Ishikawa (cell line): ENCODE results near the gene COL20A1.

Source experiments
- CEBPB ChIP-seq: IDR thresholded peaks from 2 replicates; pipeline ENCODE4 v1.6.1; 2012
- CREB1 ChIP-seq: IDR thresholded peaks from 2 replicates; pipeline ENCODE4 v1.6.1; 2012; ENCODE audit warnings: low read depth
- EP300 ChIP-seq: IDR thresholded peaks from 2 replicates; pipeline ENCODE4 v1.6.1; 2012; ENCODE audit warnings: borderline replicate concordance
- NFIC ChIP-seq: IDR thresholded peaks from 2 replicates; pipeline ENCODE4 v1.6.1; 2012
- RAD21 ChIP-seq: IDR thresholded peaks from 2 replicates; pipeline ENCODE4 v1.6.1; 2012; ENCODE audit warnings: low read depth
- TAF1 ChIP-seq: IDR thresholded peaks from 2 replicates; pipeline ENCODE4 v1.6.1; 2012; ENCODE audit warnings: low read depth, mild to moderate bottlenecking
- ZBTB7A ChIP-seq: IDR thresholded peaks from 2 replicates; pipeline ENCODE4 v1.6.1; 2012; ENCODE audit warnings: low read depth
- TF ChIP-seq, protein P1 (sequence below): IDR thresholded peaks from 2 replicates; pipeline ENCODE4 v1.6.1; 2012; ENCODE audit warnings: low read depth, mild to moderate bottlenecking
- TF ChIP-seq, protein P2 (sequence below): IDR thresholded peaks from 2 replicates; pipeline ENCODE4 v1.6.1; 2012
- TF ChIP-seq, protein P3 (sequence below): IDR thresholded peaks from 2 replicates; pipeline ENCODE4 v1.6.1; 2012

DNA sequence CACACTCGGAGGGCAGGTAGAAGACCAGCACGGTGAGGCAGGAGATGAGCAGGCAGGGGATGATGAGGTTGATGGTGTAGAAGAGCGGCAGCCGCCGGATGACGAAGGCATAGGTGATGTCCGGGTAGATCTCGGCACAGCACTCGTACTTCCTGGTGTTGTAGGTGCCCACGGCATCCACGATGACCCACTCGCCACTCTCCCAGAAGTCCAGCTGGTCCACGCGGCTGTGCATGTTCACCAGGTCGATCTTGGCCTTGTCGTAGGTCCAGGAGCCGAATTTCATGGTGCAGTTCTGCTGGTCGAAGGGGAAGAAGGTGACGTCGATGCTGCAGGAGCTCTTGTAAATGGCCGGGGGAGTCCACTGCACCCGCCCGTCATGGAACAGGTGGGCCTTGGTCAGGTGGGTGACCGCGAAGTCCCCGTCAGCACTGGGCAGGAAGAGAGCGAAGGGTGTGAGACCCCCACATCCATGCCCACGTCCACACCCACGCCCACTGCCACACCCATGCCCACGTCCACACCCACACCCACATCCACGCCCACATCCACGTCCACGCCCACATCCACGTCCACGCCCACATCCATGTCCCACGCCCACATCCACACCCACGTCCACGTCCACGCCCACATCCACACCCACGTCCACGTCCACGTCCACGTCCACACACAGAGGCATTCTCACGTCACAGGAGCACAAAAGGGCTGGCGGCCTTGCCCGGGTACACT lies 57.8 kb downstream of the COL20A1 start:
- TF ChIP-seq TAF1: no peak
- TF ChIP-seq, protein P1, sequence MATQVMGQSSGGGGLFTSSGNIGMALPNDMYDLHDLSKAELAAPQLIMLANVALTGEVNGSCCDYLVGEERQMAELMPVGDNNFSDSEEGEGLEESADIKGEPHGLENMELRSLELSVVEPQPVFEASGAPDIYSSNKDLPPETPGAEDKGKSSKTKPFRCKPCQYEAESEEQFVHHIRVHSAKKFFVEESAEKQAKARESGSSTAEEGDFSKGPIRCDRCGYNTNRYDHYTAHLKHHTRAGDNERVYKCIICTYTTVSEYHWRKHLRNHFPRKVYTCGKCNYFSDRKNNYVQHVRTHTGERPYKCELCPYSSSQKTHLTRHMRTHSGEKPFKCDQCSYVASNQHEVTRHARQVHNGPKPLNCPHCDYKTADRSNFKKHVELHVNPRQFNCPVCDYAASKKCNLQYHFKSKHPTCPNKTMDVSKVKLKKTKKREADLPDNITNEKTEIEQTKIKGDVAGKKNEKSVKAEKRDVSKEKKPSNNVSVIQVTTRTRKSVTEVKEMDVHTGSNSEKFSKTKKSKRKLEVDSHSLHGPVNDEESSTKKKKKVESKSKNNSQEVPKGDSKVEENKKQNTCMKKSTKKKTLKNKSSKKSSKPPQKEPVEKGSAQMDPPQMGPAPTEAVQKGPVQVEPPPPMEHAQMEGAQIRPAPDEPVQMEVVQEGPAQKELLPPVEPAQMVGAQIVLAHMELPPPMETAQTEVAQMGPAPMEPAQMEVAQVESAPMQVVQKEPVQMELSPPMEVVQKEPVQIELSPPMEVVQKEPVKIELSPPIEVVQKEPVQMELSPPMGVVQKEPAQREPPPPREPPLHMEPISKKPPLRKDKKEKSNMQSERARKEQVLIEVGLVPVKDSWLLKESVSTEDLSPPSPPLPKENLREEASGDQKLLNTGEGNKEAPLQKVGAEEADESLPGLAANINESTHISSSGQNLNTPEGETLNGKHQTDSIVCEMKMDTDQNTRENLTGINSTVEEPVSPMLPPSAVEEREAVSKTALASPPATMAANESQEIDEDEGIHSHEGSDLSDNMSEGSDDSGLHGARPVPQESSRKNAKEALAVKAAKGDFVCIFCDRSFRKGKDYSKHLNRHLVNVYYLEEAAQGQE: no peak
- no peak for TF ChIP-seq EP300
- TF ChIP-seq CREB1: no peak
- no peak for TF ChIP-seq NFIC
- TF ChIP-seq, protein P2, sequence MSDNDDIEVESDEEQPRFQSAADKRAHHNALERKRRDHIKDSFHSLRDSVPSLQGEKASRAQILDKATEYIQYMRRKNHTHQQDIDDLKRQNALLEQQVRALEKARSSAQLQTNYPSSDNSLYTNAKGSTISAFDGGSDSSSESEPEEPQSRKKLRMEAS: no peak
- no peak for TF ChIP-seq CEBPB
- TF ChIP-seq, protein P3, sequence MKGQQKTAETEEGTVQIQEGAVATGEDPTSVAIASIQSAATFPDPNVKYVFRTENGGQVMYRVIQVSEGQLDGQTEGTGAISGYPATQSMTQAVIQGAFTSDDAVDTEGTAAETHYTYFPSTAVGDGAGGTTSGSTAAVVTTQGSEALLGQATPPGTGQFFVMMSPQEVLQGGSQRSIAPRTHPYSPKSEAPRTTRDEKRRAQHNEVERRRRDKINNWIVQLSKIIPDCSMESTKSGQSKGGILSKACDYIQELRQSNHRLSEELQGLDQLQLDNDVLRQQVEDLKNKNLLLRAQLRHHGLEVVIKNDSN: no peak
- no peak for TF ChIP-seq ZBTB7A
- no peak for TF ChIP-seq RAD21
